Nephron (organoid): ENCODE data around the gene RIOX2.

ENCODE experiments used
- H3K27ac Mint-ChIP-seq, 3 experiments: 2 replicates each; pipeline ENCODE4 v1.8.0; 2020; ENCODE audit warnings: mixed read lengths in 3 of 3, mild to moderate bottlenecking in 2 of 3, moderate library complexity in 1 of 3
- H3K27me3 Mint-ChIP-seq: 2 replicates; pipeline ENCODE4 v1.8.0; 2021; ENCODE audit warnings: low read depth, mild to moderate bottlenecking, moderate library complexity, mixed read lengths
- H3K36me3 Mint-ChIP-seq: 2 replicates; pipeline ENCODE4 v1.8.0; 2020; ENCODE audit warnings: low read depth, mixed read lengths
- H3K4me1 Mint-ChIP-seq: 2 replicates; pipeline ENCODE4 v1.8.0; 2020; ENCODE audit warnings: mixed read lengths
- H3K4me3 Mint-ChIP-seq, 3 experiments: 2 replicates each; pipeline ENCODE4 v1.8.0; 2020; ENCODE audit warnings: mild to moderate bottlenecking in 3 of 3, mixed read lengths in 3 of 3, moderate library complexity in 2 of 3
- H3K9me3 Mint-ChIP-seq: 2 replicates; pipeline ENCODE4 v1.8.0; 2020; ENCODE audit warnings: mixed read lengths
- CTCF ChIP-seq, 3 experiments: fragments of 200-600 bp; sonication (generic); IDR thresholded peaks; one replicate each; pipeline ENCODE4 v1.5.0; 2021; ENCODE audit warnings: antibody characterized with exemption in 3 of 3; ENCODE audit not compliant: unreplicated experiment in 3 of 3

RIOX2 gene

GRCh38 chr3:97960993-97961766 is 11.1 kb downstream of the RIOX2 start:
- peak overlapping the region in 1 of 3 experiments; percentile 46 for H3K4me3 Mint-ChIP-seq
- no peaks in the 10 kb centered on the region for H3K9me3 Mint-ChIP-seq
- TF ChIP-seq CTCF (IDR thresholded peaks at IDR 0.05; ENCODE audit: unreplicated experiment in 3 of 3), result no peak
- H3K36me3 Mint-ChIP-seq, result peaks cover 34% of the 10 kb centered on the region
- peaks cover 33% of the 10 kb centered on the region for H3K4me1 Mint-ChIP-seq
- H3K27ac Mint-ChIP-seq, result peak overlapping the region; percentile 37 to 77 (median 51)
- no peaks in the 10 kb centered on the region for H3K27me3 Mint-ChIP-seq

DNA sequence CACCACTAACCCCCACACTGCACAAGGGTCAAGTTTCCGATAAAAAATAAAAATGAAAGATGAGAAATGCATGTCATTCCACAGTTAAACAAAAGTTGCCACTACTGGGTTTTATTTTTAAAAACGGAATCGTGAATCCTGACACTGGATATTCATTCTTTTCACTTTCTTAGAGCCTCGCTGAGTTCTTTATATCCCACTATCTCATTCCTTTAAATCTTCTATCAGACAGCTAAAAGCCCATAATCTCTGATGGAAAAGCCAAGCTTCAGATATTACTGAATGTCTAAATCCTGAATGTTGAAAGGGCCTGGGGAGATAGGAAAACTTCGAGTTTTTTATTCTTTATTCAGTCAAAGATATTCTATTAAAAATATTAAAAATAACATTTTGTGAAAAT is 11.7 kb downstream of the RIOX2 start:
- Mint-ChIP-seq H3K4me1 (peaks cover 33% of the 10 kb centered on the region), H3K36me3 (peaks cover 34% of the 10 kb centered on the region), H3K9me3 (no peaks in the 10 kb centered on the region), H3K4me3 (no peak overlapping the region), H3K27ac (peak overlapping the region in 1 of 3 experiments; percentile 7), H3K27me3 (no peaks in the 10 kb centered on the region)
- no peak for TF ChIP-seq CTCF (IDR thresholded peaks at IDR 0.05; ENCODE audit: unreplicated experiment in 3 of 3)

DNA sequence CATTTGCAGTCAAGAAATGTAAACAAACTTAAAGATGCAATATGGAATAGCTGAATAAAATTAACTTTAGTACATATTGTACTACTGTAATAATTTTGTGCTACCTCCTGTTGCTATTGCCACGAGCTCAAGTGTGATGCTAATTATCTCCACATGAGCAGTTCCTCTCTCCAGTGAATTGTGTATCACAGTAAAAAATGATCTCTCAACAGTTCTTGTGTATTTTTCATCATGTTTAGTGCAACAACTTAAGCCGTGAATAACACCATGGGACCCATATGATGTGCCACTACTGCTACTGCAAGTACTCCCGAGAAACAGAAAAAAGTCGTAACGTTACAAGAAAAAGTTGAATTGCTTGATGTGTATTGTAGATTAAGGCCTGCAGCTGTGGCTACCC is 12.4 kb downstream of the RIOX2 start:
- Mint-ChIP-seq H3K4me1 (peaks cover 32% of the 10 kb centered on the region), H3K4me3 (no peak overlapping the region), H3K9me3 (no peaks in the 10 kb centered on the region), H3K36me3 (peaks cover 34% of the 10 kb centered on the region), H3K27me3 (no peaks in the 10 kb centered on the region), H3K27ac (no peak overlapping the region)
- TF ChIP-seq CTCF (IDR thresholded peaks at IDR 0.05; ENCODE audit: unreplicated experiment in 3 of 3), result no peak

GRCh38 chr3:97958796-97959195 is 13.4 kb downstream of the RIOX2 start:
- H3K4me3 Mint-ChIP-seq, result no peak overlapping the region
- H3K4me1 Mint-ChIP-seq, result peaks cover 27% of the 10 kb centered on the region
- no peaks in the 10 kb centered on the region for H3K27me3 Mint-ChIP-seq
- no peak overlapping the region for H3K27ac Mint-ChIP-seq
- peaks cover 35% of the 10 kb centered on the region for H3K36me3 Mint-ChIP-seq
- no peak for TF ChIP-seq CTCF (IDR thresholded peaks at IDR 0.05; ENCODE audit: unreplicated experiment in 3 of 3)
- no peaks in the 10 kb centered on the region for H3K9me3 Mint-ChIP-seq

DNA sequence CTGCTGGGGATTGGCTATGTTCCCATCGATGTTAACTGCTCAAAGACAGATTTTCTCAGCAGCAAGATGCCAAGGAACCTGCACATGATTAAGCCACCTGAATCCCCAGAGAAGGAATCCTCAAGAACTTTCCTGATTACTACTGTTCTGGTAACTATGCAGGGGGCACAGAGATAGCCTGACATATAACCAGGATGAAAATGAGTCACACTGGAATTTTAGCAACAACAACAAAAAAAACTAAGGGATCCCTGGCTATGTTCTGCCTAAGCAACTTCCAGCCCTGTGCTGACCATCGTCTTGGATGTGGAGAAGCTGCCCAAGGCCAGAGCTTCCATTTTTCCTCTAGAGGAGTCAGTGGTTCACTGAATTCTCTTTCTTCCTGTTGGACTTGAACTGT is 13.8 kb downstream of the RIOX2 start:
- Mint-ChIP-seq H3K9me3 (no peaks in the 10 kb centered on the region), H3K27ac (no peak overlapping the region), H3K4me3 (no peak overlapping the region), H3K4me1 (peaks cover 23% of the 10 kb centered on the region), H3K36me3 (peaks cover 35% of the 10 kb centered on the region), H3K27me3 (no peaks in the 10 kb centered on the region)
- TF ChIP-seq CTCF (IDR thresholded peaks at IDR 0.05; ENCODE audit: unreplicated experiment in 3 of 3), result no peak
